ENCODE results near the gene ALDH16A1.

ALDH16A1 gene

DNA sequence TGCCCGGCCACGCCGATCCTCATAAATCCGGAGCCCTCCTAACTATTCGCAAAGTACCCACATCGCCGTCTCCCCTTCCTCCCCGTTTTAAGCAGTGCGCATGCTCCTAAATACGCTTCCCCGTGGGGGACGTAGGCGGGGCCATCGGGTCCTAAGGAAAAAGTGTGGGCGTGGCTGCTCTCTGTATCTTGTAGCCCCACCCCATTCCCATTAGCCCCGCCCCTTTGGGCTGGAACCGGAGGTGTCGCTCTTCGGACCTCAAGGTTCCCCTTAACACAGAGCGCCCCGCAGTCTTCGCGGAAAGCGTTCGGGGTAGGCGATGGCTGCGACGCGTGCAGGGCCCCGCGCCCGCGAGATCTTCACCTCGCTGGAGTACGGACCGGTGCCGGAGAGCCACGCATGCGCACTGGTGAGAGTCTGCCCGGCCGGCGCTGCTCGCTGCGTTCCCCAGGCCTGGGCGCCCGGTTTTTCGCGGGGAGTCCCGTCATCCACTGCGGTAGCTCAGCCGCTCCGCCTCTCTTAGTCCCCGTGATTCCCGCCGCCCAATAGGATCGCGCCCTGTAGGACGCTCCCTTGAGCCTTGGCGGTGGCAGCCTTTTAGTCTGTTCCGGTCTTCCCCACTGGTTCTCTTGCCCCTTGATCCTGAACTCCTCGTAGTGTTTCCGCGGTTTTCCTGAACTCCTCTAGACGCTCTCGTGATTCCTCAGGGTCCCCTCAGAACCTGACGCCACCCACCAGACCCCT lies at the start of gene ALDH16A1:
ALDH16A1 (plus strand) TSS at position 213 of the 744 bp plus-strand sequence; CDS start at position 320, 107 bp downstream.
- peak; percentile 93 for DNase-seq (ENCODE audit: low read depth)
- TF ChIP-seq CTCF (IDR thresholded peaks at IDR 0.05; ENCODE audit: low read depth, low read length, missing control alignments) = no peak
- H3K4me3 ChIP-seq (ENCODE audit: low read depth, low read length) = peak within 1 kb of the TSS; percentile 83

DNA sequence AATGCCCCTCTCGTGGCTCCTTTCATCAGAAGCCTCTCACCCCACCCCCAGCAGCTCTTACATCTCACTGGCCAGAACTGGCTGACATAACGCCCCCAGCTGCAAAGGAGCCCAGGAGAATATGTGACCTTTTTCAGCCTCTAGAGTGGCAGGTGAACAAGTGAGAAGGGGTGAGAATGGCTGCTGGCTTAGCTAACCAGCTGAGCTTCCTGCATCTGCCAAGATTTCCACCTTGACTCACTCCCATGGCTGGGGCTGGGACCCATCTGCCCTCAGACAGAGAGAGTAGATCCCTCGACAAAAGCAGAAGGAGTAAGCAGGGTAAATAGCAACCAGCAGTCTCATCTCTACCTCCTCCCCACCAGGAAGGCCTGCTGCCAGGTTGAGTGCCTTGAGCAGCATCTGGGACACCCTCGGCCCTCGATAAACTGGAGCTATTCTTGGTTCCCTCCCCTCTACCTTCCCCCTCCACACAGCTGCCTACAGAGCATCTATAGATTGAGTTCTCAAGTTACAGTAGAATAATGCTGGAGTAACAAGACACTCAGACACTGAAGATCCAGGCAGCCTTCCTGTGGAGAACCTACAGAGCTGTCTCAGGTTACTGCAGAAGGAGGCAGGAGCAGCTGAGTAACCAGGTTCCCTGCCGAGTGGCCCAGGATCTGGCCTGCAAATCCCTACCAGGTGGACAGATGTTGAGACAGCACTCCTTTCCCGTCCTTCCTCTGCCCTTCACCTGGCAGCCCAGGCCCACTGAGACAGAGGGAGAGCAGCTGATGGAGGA lies 49.4 kb upstream of the ALDH16A1 start:
- no peak for DNase-seq (ENCODE audit: low read depth)
- TF ChIP-seq CTCF (IDR thresholded peaks at IDR 0.05; ENCODE audit: low read depth, low read length, missing control alignments) = no peak
- H3K4me3 ChIP-seq (ENCODE audit: low read depth, low read length) = no peak overlapping the region

DNA sequence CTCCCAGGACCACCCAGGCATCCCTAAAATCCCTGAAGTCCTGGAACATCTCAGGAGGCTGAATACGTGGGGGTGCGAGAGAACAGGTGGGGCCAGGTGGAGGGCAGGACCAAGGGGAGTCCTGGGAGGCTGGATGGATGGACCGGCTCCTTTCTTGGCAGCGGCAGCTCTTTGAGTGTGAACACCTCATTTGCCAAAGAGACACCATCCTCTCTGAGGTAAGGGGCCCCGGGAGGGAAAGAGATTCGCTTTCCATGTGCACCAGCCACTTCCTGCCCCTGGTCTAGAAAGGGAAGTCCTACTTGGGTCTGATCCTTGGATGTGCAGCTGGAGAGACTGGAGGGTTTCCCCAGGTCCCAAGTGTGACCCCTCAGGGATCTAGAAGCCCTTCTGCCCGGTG lies 45.9 kb upstream of the ALDH16A1 start:
- TF ChIP-seq CTCF (IDR thresholded peaks at IDR 0.05; ENCODE audit: low read depth, low read length, missing control alignments) = no peak
- H3K4me3 ChIP-seq (ENCODE audit: low read depth, low read length) = no peak overlapping the region
- no peak for DNase-seq (ENCODE audit: low read depth)

GRCh38 chr19:49407482-49408015 lies 45.5 kb upstream of the ALDH16A1 start:
- no peak for TF ChIP-seq CTCF (IDR thresholded peaks at IDR 0.05; ENCODE audit: low read depth, low read length, missing control alignments)
- no peak for DNase-seq (ENCODE audit: low read depth)
- H3K4me3 ChIP-seq (ENCODE audit: low read depth, low read length) = no peak overlapping the region

DNA sequence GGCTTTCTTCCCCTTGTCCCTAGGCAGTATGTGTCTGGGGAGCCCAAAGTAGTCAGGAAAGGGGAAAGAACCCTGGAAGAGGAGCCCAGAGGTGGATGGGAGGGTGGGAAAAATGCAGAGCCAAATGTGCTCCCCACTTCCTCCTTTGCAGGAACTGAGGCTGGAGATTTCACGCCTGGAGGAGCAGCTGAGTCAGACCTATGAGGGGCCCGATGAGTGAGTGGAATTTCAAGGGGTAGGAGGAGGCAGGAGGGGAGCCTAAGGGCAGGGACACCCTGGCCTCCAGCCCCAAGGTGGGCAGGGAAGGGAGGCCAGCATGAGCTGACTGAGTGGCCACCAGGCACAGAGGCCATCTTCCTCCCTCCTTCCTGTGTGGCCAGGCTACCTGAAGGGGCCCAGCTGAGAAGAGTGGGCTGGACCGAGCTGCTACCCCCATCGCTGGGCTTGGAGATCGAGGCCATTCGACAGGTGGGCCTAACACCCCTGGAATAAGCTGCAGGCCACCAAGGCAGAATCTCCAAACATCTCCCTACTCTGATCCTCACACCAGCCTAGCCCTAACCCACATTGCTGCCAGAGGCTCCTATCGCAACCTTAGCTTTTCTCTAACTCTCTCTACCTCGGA lies 44.1 kb upstream of the ALDH16A1 start:
- no peak for TF ChIP-seq CTCF (IDR thresholded peaks at IDR 0.05; ENCODE audit: low read depth, low read length, missing control alignments)
- no peak for DNase-seq (ENCODE audit: low read depth)
- peak overlapping the region; percentile 0; the same call in 1 of the 2 replicates for H3K4me3 ChIP-seq (ENCODE audit: low read depth, low read length)

GRCh38 chr19:49409441-49410029 lies 43.5 kb upstream of the ALDH16A1 start:
- no peak for TF ChIP-seq CTCF (IDR thresholded peaks at IDR 0.05; ENCODE audit: low read depth, low read length, missing control alignments)
- H3K4me3 ChIP-seq (ENCODE audit: low read depth, low read length) = peak overlapping the region; percentile 0; the same call in 1 of the 2 replicates
- DNase-seq (ENCODE audit: low read depth) = peak; percentile 42
